GM12874 (cell line): ENCODE measurements around the gene LRRC75B.

Experiments
- CTCF ChIP-seq: IDR thresholded peaks from 2 replicates; pipeline ENCODE4 v1.5.1; 2011; ENCODE audit warnings: low read depth, mild to moderate bottlenecking, control low read depth, low read length, moderate library complexity; ENCODE audit not compliant: insufficient read depth

LRRC75B gene

GRCh38 chr22:24585461-24585860 is 7.4 kb downstream of the LRRC75B start:
- no peak for TF ChIP-seq CTCF

DNA sequence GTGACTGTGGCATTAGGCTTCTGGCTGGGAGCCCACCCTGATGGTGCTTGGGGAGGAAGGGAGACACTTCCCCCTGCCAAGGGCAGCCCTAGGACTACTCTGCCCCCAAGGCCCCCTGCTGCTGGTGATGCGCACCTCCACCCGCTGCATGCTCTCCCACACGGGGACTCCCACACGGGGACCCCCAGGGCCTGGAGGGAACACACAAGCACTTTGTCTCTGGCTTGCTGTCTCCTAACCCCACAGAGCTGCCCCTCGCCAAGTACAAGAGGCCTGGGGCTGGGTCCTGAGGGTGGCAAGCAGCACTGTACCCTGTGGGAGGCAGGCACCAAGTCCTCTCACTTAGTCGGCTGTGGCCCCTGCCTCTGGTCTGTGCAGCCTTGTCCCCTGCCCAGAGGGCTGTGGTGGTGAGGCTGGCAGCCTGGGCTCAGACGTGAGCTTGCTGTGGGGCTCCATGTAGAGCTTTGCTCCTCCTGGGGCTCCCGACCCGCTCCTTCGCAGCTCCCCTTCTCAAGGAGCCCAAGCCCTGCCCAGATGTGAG is 7.9 kb downstream of the LRRC75B start:
- TF ChIP-seq CTCF, result no peak

DNA sequence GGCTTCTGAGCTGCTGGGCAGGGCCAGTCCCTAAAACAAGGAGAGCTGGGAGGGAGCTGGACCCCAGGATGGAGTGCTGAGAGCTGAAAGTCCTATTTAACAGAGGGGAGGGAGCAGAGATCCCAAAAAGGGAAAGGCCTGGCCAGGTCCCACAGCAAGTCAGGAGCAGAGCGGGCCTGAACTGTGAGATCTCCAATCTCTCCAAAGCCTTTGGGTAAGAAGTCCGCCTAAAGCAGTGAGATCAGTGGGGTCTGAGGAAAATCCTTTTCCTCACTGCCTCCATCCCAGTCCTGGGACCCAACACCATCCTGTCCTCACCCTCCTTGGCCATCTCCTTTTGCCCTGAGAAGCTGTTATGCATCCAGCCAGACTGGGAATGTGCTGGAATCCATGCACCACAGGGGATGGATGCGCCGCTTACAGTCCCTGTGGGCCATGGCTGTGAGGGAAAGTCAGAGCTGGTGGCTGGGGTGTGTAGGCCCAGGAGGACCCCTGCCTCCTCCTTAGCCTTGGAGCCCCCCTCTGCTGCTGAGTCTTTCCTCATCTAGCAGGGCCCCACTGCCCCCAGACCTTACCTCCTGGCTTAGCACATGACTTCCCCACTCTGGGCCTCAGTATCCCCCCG is 8.6 kb downstream of the LRRC75B start:
- no peak for TF ChIP-seq CTCF

GRCh38 chr22:24583221-24584165 is 9.4 kb downstream of the LRRC75B start:
- TF ChIP-seq CTCF, result no peak

- no peak for TF ChIP-seq CTCF
These were observed 10.6 kb downstream of the LRRC75B start for GRCh38 chr22:24582056-24582814.

GRCh38 chr22:24580276-24580675 is 12.6 kb downstream of the LRRC75B start:
- TF ChIP-seq CTCF, result no peak

DNA sequence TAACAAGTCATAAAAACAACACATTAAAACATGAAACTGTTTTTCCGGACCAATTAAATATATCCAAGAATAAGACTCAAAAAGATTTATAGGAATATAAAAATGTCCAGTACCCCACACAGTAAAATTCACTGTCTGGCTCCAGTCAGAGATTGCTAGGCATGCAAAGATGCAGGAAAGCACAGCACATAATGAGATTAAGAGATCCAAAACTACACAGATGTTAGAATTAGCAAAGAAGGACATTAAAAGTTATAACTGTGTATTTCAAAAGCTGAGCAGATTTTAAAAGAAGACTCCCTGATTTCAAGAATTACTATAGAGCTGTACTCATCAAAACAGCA is 13.6 kb downstream of the LRRC75B start:
- TF ChIP-seq CTCF, result no peak
